Activated CD8-positive, alpha-beta memory T cell treated with anti-CD3 and anti-CD28 coated beads, Interleukin-2, amount 50 U/mL, for 24 hours (primary cell): ENCODE measurements around the gene VAMP3.

Experiments
- DNase-seq: peaks from one replicate; pipeline ENCODE4 v3.0.0-alpha.2; 2020; ENCODE audit errors: extremely low read depth

The VAMP3 gene

GRCh38 chr1:7770997-7771822, at the start of gene VAMP3:
Gene VAMP3 (plus strand): TSS chr1:7771296. CDS start chr1:7771384, 88 bp downstream.
- peak; percentile 70 for DNase-seq

GRCh38 chr1:7721940-7722669, 49.0 kb upstream of the VAMP3 start:
- no peak for DNase-seq

- DNase-seq: no peak
Measured at GRCh38 chr1:7722670-7723012, 48.5 kb upstream of the VAMP3 start.

GRCh38 chr1:7726623-7727022, 44.5 kb upstream of the VAMP3 start:
- DNase-seq: no peak

- DNase-seq: no peak
Measured at GRCh38 chr1:7727809-7728471, 43.2 kb upstream of the VAMP3 start.

GRCh38 chr1:7729761-7730160, 41.3 kb upstream of the VAMP3 start:
- DNase-seq: no peak

- no peak for DNase-seq
Measured at GRCh38 chr1:7732331-7732730, 38.8 kb upstream of the VAMP3 start.

GRCh38 chr1:7733276-7733675, 37.8 kb upstream of the VAMP3 start:
- no peak for DNase-seq

- DNase-seq: no peak
Measured at GRCh38 chr1:7738044-7738443, 33.1 kb upstream of the VAMP3 start.

- no peak for DNase-seq
Measured at GRCh38 chr1:7743346-7743745, 27.8 kb upstream of the VAMP3 start.

GRCh38 chr1:7744882-7745281, 26.2 kb upstream of the VAMP3 start:
- DNase-seq: no peak

GRCh38 chr1:7745783-7746182, 25.3 kb upstream of the VAMP3 start:
- no peak for DNase-seq

GRCh38 chr1:7747605-7748004, 23.5 kb upstream of the VAMP3 start:
- DNase-seq: no peak

GRCh38 chr1:7749126-7749525, 22.0 kb upstream of the VAMP3 start:
- no peak for DNase-seq

GRCh38 chr1:7751174-7751573, 19.9 kb upstream of the VAMP3 start:
- DNase-seq: no peak

- DNase-seq: no peak
Measured at GRCh38 chr1:7752512-7753417, 18.3 kb upstream of the VAMP3 start.

GRCh38 chr1:7753641-7754040, 17.5 kb upstream of the VAMP3 start:
- DNase-seq: no peak

- DNase-seq: no peak
Measured at GRCh38 chr1:7754234-7754633, 16.9 kb upstream of the VAMP3 start.

- no peak for DNase-seq
Measured at GRCh38 chr1:7755448-7755847, 15.6 kb upstream of the VAMP3 start.

GRCh38 chr1:7760245-7760644, 10.9 kb upstream of the VAMP3 start:
- no peak for DNase-seq

- no peak for DNase-seq
Measured at GRCh38 chr1:7761103-7761502, 10.0 kb upstream of the VAMP3 start.

GRCh38 chr1:7767176-7767575, 3.9 kb upstream of the VAMP3 start:
- no peak for DNase-seq
